Germinal center (tissue), 1 donor: Measurements from ENCODE around the gene ABCA3.
A peak's percentile ranks its signal among the peaks of the same experiment; 100 is the strongest.
"Not testable (repeated sequence)": the region's sequence is repeated elsewhere in the genome, so short reads cannot be mapped to it uniquely, and the experiment has no call there.

ENCODE experiments used
- DNase-seq: peaks from one replicate; pipeline ENCODE4 v3.0.0; 2012; ENCODE audit warnings: mixed read lengths, low spot score

ABCA3 gene

GRCh38 chr16:2340564-2341455 lies at the start of gene ABCA3:
TSS of gene ABCA3 (minus strand) at chr16:2340728. CDS start at chr16:2326466, 14,262 bp downstream.
- peak; percentile 96 for DNase-seq

DNA sequence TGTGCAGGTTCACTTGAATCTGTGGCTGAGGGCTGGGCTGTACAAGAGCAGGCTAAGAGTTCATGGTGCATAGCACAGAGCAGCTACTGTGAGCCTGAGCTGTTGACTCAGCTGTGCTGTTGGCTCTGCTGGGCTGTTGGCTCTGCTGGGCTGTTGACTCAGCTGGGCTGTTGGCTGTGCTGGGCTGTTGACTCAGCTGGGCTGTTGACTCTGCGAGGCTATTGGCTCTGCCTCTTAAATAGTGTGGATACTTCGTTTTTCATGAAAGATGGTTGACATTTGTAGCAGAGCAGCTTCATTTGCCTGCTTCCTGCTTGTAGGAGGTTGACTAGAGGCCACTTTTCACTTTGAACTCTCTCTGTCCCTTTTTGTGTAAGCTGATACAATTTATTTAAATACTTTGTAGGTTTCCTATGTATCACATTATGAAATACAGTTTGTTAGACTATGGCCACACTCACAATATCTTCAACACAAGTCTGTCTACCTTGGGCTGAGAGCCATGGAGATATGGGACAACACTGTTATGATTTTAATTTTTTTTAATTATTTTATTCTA lies 48.4 kb upstream of the ABCA3 start:
- DNase-seq: no peak

DNA sequence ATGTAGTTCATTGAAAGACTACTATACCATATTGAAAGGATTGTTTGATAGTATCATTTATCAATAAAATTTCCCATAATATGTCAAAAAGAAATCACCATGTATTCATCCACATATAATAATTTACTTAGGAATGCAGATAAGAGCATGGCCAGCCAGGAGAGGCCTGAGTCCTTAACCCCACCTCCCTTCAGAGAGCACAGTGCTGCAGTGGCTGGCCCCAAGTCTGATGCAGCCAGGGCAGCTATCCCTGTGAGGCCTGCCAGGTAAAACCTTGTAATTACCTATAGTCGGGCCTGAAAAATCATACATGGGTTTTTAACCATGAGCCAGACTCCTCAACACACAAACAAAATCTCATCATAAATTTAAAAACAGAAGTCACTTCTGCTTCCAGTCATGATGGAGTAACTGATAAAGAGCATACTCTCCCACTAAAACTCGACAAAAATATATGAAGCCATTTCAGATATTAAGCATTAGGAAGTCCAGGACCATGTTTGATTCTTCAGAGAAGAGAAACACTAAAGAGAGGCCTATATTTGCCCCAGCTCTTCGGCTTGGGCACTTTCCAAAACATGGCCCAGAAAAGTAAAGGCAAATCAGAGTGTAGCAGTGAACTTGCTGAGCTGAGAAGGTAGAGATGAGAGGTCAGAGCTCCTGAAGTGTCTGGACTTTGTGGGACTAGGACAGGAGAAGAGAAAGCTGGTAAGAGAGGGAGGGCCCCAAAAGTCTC lies 47.8 kb upstream of the ABCA3 start:
- DNase-seq: no peak

DNA sequence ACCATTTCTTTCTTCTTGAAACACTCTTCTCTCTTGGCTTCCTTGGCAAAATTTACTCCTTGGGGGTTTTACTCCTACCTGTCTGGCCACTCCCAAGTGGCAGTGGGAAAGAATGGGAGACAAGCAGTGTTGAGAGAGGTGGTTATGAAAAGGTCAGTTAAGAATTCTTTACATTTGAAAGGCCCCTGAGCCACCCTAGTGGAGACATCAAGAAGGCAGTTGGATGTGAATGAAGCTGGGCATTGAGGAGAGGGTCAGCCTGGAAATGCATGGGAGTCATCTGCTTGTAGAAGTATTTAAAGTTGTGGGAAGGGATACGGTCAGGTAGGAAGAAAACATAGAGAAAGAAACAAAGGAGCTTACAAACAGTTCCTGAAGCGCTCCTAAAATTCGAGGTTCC lies 46.5 kb upstream of the ABCA3 start:
- DNase-seq: no peak

DNA sequence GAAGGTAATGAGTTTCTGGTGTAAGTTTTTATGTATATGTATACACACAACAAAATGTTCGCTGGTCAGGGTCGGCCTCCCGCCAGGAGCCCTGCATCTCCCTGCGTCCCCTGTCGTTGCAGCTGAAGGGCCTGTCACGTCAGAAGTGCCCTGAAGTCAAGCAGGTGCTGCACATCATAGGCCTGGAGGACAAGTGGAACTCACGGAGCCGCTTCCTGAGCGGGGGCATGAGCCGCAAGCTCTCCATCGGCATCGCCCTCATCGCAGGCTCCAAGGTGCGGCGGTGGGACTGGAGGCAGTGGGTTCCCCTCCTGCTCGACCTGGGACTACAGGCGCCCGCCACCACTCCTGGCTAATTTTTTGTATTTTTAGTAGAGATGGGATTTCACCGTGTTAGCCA lies 45.5 kb upstream of the ABCA3 start:
- DNase-seq: not testable (repeated sequence)

DNA sequence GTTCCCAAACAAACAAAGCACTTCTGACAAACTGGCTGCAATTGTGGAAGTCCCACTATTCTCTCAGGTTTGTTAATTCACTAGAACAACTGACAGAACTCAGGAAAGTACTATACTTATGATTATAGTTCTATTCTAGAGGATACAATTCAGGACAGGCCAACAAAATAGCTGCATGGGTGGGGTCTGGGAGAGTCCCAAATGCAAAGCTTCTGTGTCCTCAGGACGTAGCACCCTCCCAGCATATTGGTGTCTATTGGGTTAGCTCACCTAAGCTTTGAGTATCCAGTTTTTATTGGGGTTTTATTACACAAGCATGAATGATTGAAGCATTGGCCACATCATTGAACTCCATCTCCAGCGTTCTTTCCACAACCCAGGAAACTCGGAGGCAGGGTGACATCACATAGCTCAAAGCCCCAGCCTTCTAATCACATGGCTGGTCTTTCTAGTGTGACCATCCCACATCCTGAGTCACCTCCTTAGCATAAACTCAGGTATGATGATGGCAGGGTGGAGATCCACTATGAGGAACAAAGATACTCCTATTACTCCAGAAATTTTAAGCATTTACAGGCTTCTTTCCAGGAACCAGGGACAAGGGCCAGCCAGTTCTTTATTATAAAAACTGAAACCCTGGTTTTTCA lies 44.8 kb upstream of the ABCA3 start:
- no peak for DNase-seq

GRCh38 chr16:2384426-2384825 lies 43.9 kb upstream of the ABCA3 start:
- DNase-seq: no peak

DNA sequence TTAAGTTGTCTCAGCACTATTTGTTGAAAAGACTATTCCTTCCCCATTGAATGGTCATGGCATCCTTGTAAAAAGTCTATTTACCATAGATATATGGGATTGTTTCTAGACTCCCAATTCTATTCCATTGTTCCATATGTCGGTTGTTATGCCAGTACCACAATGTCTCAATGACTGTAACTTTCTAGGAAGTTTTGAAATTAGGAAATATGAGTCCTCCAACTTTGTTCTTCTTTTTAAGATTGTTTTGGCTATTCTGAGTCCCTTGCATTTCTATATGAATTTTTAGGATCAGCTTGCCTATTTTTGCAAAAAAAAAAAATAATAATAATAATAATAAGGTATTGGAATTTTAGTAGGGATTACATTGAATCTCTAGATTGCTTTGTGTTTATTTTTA lies 43.0 kb upstream of the ABCA3 start:
- DNase-seq: no peak

DNA sequence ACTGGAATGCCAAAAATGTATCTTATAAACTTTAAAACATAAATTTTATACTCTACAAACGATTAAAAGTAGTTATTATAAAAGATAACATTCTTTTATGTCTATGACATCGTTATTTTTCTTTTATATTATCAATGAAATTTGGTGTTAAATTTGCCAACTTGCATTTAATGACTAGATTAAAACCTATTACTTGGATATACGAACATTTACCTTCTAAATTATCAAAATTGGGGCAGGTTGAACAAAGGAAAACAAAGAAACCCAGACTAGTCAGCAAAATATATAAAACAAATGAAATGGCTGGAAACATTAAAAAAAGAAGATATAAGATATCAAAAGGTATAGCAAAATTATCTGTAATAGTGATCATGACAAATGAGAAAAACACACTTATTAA lies 34.1 kb upstream of the ABCA3 start:
- no peak for DNase-seq

- no peak for DNase-seq
These were observed 32.6 kb upstream of the ABCA3 start for GRCh38 chr16:2373176-2373575.

- no peak for DNase-seq
These were observed 32.2 kb upstream of the ABCA3 start for GRCh38 chr16:2372684-2373083.

- no peak for DNase-seq
These were observed 30.9 kb upstream of the ABCA3 start for GRCh38 chr16:2371421-2371820.

- no peak for DNase-seq
These were observed 30.2 kb upstream of the ABCA3 start for GRCh38 chr16:2370721-2371120.

DNA sequence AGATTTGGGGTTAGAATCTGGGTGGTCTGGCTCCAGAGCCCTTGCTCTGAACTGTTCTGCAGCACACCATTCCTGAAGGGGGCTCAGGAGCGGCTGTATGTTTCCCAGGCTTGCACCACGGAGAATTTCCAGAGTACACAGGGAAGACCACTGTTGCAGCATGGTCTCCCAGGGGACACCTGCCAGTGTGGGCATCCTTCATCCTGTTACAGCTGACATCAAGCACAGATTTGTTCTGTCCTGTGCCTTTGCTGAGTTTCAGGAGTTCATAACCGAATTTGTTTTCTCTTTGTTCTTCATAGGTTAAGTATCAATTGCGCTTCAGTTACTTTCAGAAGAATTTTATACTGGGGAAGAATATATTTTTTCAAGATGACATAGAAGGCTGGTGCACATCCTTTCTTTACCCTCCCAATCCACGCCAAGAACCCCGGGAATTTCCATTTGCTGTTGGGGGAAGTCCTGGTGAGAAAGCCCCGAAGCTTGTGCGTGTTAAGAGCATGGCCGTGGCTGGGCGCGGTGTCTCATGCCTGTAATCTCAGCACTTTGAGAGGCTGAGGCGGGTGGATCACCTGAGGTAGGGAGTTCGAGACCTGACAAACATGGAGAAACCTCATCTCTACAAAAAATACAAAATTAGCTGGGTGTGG lies 26.3 kb upstream of the ABCA3 start:
- no peak for DNase-seq

- no peak for DNase-seq
These were observed 25.1 kb upstream of the ABCA3 start for GRCh38 chr16:2365397-2366294.

GRCh38 chr16:2364638-2365210 lies 24.2 kb upstream of the ABCA3 start:
- no peak for DNase-seq

DNA sequence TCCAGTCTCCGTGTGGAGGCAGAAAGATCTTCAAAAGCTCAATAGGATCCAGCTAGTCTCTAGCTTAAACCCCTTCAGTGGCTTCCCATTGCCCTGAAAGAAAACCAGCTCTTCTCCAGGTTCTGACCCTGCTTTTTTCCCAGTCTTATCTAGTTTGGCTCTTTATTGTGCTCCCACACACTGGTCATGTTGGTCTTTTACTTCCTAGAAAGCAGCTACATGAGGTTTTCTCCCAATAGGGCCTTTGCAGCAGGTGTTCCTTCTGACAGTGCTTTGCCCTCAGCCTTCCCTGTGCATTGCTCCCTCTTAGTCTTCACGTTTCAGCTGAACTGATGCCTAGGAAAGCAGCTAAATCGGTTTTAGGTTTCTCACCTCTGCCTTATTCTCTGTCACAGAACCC lies 21.7 kb upstream of the ABCA3 start:
- DNase-seq: no peak

DNA sequence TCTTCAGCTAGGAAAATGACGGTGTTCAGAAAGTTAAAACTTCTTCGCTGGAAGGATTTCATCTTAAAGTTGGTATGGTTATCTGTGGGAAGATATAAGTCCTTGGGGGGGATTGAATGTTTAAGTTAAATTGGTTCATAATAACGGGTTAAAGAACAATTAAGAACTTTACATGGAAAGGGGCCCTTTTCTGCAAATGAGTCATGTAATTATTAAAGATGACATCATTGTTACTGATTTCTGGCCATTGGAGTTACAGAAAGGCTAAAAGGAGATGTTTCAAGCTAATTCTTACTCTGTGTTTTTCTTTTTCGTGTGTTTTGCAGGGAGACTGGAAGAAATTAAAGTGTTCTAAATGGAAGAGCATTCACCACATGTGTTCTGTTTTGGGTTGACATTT lies 20.6 kb upstream of the ABCA3 start:
- no peak for DNase-seq

- no peak for DNase-seq
These were observed 19.4 kb upstream of the ABCA3 start for GRCh38 chr16:2359919-2360318.

GRCh38 chr16:2358811-2359210 lies 18.3 kb upstream of the ABCA3 start:
- no peak for DNase-seq

DNA sequence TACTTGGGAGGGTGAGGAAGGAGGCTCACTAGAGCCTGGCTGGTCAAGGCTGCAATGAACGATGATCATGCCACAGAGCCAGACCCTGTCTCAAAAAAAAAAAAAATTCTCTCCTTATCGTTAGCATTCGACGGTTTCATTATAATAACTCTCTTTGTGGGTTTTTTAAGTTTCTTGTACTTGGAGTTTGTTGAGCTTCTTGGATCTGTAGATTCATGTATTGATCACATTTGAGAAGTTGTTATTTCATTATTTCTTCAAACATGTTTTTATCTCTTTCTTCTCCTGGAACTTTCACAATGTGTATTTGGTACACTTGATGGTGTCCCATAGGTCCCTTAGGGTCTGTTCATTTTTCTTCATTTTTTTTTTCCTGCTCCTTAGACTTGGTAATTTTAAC lies 16.8 kb upstream of the ABCA3 start:
- no peak for DNase-seq
